Forelimb muscle (tissue), 1 donor: ENCODE results near the gene BET1L. TPM values are rescaled to one million over a fixed set of nuclear protein-coding genes. Genes with fewer than 3 reads are reported as not detected.
A peak's percentile ranks its signal among the peaks of the same experiment; 100 is the strongest.
"Not testable (repeated sequence)": the region's sequence is repeated elsewhere in the genome, so short reads cannot be mapped to it uniquely, and the experiment has no call there.

Source experiments
- DNase-seq: peaks from one replicate; pipeline ENCODE4 v3.0.0-alpha.2; 2013; ENCODE audit warnings: low read depth
- polyA plus RNA-seq: library from polyadenylated mRNA; unstranded; fragments of 120-200 nt; gene quantifications from one replicate; pipeline ENCODE4 v1.2.1, GENCODE V29; 2013; ENCODE audit not compliant: insufficient read length

BET1L gene, protein sequence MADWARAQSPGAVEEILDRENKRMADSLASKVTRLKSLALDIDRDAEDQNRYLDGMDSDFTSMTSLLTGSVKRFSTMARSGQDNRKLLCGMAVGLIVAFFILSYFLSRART
- polyA plus RNA-seq: 28.1 TPM

DNA sequence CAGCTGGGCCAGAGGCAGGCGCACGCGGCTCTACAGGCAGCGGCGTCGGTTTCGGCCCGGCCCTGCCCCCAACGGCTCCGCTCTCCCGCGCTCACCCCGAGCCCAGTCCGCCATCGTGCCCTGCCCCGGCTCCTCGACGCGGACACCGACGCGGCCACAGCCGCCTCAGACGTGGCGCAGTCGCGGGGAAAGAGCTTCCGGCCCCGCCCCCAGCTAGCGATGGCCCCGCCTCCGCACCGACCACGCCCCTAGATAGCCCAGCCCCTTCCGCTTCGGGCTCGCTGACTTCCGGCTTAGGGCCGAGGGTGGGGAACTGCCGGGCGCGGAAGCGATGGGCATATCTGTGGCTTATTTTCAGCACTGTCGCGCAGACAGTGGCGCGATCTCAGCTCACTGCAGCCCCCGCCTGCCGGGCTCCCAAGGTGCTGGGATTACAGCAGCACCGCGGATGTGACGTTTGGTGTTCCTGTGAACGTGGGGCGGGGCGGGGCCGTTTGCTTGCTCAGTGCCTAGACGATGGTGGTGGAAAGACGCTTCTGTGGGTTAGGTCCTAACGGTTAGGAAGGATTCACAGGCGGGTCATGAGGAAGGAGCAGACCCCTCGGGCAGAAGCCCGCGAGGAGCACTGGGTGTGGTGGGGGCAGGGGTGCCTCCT lies at the start of gene BET1L, which contains the start of gene RIC8A:
TSS of gene BET1L (minus strand) at position 192 of the 655 bp plus-strand sequence. CDS start at position 114, 78 bp downstream.
TSS of gene RIC8A (plus strand) at position 501 of the 655 bp plus-strand sequence. CDS start 1,147 bp downstream, outside the sequence.
- DNase-seq: peak; percentile 88

DNA sequence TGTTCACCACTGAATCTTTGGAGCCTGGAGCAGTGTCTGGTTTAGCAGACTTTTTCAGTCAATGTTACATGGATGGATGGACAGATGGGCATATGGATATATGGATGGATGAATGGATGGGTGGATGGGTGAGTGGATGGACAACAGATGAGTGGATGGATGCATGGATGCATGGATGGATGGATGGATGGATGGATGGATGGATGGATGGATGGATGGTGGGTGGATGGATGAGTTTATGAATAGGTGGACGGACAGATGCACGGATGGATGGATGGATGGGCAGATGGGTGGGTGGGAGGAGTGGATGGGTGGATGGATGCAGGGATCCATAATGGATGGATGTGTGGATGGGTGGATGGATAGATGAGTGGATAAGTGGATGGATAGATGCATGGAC lies 48.6 kb upstream of the BET1L start:
- DNase-seq: no peak

DNA sequence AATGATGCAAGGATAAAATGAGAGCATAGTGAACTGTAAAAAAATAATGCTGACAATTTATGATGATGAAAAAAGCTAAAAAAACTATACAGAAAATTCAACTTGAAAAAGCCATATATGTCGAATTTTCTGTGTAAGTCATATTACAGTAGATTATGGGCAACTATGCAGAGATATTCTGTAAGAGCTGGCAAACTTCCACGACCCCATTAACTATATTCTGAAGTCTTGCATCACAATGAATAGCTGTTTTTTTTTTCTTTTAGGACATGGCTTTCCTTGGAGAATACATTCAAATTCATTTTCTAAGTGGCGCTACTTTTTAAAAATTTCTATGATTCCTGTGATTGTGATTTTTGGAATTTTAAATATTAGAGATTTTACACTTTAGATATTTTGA lies 48.0 kb upstream of the BET1L start:
- DNase-seq: no peak

DNA sequence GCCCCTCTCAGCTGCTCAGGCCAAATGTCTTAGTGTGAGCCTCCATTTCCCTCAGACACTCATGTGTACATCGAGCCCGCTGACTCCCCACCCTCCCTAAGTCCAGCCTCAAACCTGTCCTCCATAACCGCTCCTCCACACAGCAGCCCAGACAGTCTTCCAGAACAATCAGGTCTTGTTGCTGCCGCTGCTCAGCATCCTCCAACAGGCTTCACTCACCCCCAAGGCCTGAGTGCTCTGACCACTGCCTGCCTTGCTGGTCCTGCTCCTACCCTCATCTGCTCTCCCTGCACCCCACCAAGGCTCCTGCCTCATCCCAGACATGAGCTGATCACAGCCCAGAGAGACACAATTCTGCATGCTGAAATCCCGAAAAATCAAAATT lies 46.7 kb upstream of the BET1L start:
- no peak for DNase-seq

DNA sequence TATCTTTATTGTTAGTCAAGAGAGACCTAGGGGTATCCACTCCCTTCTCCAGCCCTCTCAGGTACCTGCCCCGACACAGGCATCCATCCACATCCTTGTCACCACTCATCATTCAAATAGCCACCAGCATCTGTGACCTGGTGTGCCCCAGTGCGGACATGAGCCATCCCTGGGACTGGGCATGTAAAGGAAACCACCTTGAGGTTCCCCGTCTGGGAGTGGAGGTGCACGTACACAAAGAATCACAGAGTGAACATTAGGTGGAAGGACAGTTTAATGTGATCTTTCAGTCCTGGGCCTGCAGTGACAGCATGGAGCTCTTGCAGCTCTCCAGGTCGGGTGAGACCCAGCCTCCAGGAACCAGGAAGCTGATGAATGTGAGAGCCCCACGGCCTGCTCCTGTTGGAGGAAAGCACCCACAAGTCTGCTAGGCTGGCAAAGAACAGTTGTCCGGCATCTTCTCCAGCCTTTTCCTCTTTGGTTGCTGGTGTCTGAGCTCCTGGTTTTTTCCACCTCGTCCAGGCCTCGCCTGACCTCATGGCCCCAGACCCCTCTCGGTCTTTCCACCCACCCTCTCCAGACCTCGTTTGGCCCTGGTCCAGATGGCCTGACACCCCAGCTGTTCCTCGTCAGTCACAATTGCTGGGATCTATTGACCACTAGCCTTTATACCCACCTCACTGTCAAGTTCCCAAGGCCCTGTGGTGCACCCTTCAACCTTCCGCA lies 46.1 kb upstream of the BET1L start:
- no peak for DNase-seq

DNA sequence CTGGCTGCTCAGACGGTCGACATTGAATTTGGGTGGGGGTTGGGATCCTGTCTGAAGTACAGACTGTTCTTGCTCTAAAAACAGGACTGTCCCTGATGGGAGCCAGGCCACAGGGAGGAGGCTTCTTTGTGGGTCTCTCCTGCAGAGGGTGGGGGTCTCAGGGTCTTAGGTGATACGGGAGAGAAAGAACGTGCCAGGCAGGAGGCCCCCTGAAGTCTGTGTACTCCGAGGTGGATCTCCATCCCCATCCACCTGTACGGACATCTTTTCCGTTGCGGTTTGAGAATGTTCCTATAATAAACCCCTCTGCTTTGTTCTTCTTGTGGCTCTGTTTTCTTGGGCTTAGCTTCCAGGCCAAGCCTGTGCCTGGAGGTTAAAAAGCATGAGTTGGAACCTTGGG lies 45.5 kb upstream of the BET1L start:
- DNase-seq: no peak

DNA sequence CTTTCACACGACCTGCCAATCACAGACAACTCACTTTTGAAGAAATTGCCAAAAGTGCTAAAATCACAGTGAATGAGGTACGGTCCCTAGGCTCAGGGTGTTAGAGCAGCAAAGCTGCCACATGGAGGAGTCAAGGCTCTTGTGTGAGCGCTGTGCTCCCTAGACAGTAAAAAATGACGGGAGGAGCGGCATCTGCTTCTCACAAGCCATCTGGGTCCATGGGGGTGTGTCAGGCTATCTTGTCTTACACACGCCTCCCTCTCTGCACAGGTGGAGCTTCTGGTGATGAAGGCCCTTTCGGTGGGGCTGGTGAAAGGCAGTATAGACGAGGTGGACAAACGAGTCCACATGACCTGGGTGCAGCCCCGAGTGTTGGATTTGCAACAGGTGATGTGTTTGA lies 44.4 kb upstream of the BET1L start:
- DNase-seq: no peak

DNA sequence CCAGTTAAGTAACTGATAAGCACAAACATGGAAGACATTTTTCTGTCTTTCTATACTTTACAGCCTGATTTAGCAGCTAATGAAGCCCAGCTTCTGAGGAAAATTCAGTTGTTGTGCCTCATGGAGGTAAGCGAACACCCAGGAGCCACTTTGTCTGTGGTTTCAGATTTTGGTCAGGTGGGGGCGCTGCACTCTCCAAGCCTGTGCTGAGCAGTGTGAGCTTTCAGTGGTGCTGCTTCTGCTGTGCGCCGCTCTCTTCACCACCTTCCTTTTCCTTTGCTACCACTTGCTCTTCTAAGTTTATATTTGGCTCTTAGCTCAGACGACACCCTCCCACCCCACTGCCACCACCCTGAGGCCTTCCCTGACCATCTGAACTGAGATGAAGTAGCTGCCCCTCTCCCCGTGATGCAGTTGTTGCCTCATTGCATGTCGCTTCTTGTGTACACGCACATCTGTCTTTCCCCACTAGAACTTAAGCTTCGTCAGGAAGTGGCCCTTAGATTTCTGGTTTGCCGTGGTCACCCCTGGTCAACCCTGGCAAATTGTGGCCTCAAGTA lies 43.6 kb upstream of the BET1L start:
- DNase-seq: no peak

DNA sequence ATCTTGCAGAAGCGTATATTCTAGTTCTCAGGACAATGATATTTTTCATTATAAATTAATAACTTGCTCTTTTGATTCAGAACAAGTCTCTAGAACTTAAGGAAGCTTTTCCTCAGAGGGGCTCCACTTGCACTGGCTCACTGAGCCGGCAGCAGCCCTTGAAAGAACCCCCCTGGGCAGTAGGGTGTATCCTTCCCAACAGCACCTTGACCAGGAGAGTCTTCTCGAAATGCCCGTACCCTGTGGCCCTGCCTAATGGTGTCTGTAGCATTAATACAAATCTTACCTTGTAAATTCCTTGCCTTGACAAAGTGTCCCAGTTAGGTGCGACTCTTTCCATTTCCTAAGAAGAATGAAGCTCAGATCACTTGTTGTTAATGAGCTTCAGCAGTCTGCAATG lies 43.1 kb upstream of the BET1L start:
- no peak for DNase-seq

DNA sequence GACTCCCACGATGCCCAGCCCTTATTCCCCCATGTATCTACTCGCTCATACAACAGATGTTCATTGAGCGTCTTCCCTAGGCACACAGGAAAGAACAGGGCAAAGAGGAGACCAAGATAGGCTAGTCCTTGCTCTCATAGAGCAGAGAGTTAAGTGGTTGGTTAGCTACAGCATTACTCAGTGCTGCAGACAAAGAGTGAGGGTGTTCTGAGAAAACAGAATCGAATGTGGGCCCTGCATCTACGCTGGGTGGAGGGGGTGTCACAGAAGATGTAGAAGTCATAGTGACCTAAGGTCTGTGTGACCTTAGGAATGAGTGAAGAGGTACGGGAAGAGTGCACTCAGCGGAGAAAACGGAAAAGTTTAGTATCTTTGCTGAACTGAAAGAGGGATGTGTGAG lies 41.9 kb upstream of the BET1L start:
- no peak for DNase-seq

DNA sequence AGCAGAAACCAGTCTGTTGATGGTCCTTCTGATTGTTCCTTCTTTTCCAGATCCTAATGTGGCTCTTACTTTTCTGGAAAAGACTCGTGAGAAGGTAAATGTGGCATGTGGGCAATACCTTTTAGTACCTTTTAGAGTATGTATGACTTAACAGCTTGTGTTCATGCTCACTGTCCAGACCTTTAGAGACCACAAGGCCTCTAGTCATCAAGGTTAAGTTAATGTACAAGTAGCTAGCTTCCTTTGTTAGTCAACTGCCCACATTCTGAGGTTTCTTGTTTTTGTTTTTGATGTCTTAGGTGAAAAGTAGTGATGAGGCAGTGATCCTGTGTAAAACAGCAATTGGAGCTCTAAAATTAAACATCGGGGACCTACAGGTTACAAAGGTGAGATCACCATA lies 37.2 kb upstream of the BET1L start:
- DNase-seq: no peak

DNA sequence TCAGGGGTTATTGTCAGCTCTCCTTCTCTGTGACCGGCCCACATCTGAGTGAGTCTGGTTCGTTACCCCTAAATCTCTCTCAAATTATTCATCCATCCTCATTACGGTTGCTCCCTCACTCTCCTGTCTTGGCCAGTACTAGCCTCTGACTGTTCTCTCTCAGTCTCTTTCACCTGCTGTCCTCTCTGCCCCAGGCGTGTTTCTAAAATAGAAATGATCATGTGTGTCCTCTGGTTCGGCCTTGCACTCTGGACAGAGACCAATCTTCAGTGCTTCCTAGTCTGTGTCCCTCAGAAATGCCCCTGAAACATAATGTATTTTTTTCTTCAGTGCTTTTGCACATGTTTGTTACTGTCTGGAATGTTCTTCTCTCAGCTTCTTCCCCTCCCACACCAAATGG lies 34.4 kb upstream of the BET1L start:
- DNase-seq: no peak

DNA sequence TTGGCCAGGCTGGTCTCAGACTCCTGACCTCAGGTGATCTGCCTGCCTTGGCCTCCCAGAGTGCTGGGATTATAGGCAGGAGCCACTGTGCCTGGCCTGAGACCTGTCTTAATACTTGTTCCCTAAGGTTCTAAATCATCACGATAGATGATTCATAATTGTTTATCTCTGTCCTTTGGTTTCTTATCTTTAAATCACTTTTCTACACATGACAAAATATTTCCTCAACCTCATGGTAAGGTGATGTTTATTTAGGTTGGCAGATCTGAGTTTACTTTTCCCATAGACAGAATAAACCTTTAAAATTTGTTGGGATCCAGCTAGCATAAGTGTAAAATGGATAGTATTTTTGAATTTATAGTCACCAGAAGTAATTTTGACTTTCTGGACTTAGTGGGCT lies 33.1 kb upstream of the BET1L start:
- no peak for DNase-seq

DNA sequence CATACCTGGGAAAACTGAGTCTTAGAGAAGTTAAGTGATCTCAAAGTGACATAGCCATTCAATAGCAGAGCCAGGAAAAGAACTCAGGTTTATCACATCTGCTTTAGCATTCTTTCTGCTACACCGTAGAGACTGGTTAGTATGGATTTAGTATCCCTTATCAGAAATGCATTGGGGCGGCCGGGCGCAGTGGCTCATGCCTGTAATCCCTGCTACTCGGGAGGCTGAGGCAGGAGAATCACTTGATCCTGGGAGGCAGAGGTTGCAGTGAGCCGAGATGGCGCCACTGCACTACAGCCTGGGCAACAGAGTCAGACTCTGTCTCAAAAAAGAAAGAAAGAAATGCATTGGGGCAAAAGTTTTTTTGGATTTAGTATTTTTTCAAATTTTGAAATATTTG lies 31.1 kb upstream of the BET1L start:
- DNase-seq: not testable (repeated sequence)

DNA sequence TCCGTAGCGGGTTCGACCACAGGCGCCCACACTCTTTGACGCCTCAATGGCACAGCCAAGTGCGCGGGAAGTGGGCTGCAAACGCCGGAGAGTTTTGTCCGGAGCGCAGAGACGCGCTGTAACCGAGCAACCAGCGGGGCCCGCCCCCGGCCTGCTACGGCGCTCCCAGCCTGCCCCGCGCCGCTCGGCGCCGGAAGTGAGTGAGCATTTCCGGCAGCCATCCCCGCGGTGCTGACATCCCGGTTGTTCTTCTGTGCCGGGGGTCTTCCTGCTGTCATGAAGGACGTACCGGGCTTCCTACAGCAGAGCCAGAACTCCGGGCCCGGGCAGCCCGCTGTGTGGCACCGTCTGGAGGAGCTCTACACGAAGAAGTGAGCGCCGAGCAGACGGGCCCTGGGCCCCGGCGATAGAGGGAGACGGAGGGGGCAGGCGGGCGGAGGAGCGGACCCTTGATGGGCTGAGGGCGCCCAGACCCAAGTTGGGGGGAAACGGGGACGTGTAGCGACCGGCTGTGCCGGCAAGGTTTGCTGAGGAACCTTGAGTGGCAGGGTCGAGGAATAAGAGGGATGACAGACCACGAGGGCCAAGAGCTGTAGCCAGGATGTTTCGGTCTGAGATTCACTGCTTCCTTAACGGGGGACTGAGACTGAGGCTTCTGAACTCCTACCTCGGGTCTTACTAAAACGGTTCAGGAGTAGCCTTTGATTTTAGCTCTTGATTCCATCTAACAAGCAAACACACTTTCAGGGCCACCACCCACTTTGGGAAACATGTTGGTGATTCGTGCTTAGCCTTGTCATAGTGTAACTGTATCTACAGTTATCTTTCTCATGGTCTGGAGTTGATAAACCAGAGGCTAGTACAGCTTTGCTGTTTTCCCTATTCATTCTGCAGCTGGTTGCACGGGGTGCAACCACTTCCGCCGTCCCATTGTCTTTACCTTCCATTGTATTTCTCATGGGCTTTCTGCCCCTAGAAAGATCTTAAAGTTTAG lies 29.9 kb upstream of the BET1L start, which contains the start of gene PSMD13:
TSS of gene PSMD13 (plus strand) at position 203 of the 994 bp plus-strand sequence. CDS start at position 277, 74 bp downstream.
- peak; percentile 70 for DNase-seq

DNA sequence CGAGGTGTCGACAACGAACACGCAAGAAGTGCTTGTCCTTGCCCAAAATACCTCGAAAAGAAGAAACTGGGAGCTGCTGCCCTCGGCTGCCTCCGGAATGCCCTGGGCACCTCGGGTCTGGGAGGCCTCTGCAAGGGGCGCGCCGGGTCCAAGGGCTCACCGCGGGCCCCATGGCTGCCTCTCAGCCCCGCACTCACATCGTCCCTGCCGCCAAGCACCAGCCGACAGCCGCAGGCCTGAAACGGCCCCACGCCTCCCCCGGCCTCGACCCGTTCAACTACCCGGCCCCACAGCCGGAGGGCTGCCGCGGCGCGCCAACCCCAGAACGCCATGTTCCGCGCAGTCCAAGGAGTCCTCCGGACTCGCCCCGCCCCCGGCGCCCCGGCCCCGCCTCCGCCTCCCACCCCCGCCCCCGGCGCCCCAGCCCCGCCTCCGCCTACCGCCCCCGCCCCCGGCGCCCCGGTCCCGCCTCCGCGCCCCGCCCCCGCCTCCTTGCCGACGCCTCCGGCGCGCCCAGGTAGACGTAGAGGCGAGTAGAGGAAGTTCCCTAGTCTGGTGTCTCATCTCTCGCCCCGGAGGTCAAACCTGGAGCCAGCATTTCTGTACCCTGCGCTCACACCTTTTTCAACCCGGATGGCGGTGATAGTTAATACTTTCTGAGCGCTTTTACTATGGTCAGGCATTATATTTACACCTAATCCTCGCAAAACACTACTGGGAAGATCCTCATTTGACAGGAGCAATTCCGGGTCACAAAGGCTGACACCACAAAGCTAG lies 29.0 kb upstream of the BET1L start, which contains the start of gene SIRT3:
TSS of gene SIRT3 (minus strand) at position 346 of the 777 bp plus-strand sequence. CDS start at position 332, 14 bp downstream.
- DNase-seq: peak; percentile 46

DNA sequence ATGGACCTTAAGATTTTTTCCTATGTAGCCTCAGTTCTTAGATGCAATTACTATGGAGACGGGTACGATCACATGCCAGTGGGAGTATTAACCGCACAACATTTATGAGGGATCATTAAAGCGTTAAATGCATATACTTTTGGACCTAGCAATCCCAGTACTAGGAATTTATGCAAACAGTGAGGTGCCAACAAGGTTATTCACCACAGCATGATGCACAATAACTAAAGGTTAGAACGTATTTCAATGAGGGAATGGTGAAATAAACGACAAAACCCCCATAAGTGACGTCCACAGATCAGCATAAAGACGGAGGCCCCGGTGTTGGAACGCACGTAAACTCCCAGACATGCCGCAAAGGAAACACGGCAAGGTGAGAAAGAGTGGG lies 28.4 kb upstream of the BET1L start:
- no peak for DNase-seq

DNA sequence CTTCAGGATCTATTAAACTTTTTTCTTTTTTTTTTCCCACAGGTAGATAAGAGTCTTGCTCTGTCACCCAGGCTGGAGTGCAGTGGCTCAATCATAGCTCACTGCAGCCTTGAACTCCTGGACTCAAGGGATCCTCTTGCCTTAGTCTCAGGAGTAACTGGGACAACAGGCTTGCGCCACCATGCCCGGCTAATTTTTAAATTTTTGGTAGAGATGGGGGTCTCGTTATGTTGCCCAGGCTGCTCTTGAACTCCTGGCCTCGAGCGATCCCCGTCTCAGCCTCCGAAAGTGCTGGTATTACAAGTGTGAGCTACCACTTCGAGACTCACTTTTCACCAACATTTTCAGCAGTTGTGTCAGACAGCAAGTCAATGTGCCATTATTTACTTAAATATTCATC lies 28.0 kb upstream of the BET1L start:
- no peak for DNase-seq

DNA sequence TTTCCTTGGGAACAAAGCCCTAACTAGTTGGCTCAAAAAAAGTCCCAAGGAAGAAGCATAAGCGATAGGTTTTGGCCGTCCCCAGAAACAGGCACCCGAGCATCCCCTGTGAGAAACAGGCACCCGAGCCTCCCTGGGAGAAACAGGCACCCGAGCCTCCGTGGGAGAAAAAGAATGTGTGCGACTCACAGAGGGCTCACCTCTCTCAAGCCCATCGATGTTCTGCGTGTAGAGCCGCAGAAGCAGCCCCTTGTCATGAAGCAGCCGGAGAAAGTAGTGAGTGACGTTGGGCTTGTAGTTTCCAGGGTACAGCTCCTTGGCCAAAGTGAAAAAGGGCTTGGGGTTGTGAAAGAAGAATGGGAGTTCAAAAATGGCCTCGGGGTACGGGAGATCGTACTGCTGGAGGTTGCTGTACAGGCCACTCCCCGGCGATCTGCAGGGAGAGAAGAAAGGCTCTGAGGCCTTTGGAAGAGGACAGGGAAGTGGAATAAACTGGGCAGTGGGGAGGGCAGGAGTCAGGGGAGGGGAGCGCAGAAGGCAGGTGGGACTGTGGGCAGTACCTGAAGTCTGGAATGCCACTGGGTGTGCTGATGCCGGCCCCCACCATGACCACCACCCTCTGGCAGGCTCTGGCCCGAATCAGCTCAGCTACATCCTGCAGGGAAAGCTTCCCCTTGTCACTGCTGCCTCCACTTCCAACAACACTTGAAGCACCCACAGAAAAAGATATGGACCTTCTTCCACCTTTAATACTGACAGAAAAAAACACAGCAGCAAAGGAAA lies 25.8 kb upstream of the BET1L start:
- DNase-seq: no peak

DNA sequence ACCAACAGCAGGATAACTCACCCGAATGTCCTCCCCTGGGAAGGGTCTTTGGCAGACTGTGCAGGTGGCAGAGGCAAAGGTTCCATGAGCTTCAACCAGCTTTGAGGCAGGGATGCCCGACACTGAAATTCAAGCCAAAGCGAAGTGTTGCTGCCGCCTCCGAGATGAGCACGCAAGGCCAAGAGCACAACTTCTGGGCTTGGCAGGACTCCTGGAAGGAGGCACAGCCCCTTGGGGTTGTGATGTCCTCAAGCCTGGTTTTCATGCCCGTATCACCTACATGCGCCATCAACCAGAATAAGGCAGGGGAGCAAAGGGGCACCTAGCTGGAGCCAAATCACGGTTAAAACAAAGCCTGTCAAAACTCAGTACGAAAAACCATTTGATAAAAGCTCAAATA lies 23.2 kb upstream of the BET1L start:
- no peak for DNase-seq
